GM19099 (cell line): ENCODE results near the gene GLI3.

ENCODE experiments used
- POLR2A ChIP-seq: IDR thresholded peaks from 3 replicates; pipeline ENCODE4 v1.6.1; 2011; ENCODE audit warnings: low read depth; ENCODE audit not compliant: insufficient read length; ENCODE audit errors: extremely low read depth

Gene GLI3

DNA sequence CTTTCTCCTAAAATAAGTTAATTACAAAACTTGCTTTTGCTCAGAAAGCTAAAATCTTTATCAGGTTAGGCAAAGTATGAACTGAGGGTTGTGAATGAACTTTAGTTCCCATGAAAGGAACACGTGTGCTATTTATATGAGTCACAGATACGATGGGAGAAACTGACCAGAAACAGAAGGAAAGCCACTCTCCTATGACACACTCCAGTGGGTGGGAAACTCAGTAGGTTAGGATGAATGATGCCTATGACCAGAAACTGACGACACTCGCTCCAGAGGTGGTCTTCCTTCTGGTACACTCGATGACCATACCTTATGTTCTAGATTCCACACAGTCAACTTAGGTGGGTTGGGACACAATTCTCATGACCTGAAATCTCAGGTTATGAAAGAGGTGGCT lies 318.4 kb downstream of the GLI3 start:
- no peak for TF ChIP-seq POLR2A

DNA sequence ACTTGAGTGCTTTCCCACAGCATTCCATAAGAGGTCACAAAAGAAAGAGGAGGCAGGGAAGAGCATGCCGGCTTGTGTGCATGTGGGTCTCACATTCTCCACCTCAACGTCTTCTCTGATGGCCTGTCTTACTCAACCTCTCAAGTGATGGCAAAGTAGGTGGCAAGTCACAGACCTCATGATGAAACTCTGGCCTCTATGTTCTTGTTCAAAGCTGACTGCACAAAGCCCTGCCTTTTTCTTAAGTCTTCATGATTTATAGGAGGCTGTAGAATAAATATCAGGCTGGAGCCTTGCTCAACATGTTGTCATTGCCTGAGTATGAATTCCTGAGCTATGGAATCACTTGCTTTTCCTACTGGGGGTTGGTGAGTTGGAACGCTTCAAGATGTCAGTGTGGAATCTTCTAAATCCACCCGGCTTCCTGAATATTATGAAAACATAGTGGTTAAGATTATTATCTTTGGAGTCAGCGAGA lies 320.5 kb downstream of the GLI3 start:
- no peak for TF ChIP-seq POLR2A

DNA sequence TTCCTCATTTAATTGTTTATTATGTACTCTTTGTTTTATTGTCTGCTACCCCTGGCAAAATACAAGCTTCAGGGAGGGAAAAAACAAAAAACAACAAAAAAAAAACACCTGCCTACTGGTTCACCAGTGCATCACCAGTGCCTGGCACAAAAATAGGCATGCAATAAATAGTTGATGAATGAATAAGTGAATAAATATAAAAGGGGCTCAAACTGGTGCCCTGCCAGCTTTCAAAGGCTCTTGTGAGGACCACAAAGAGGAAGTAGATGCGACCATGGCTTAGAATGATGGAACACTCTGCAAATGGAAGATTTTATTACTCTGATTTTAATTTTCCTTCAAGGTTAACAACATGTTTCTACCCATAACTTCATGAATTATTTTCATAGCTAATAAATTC lies 321.1 kb downstream of the GLI3 start:
- TF ChIP-seq POLR2A = no peak

DNA sequence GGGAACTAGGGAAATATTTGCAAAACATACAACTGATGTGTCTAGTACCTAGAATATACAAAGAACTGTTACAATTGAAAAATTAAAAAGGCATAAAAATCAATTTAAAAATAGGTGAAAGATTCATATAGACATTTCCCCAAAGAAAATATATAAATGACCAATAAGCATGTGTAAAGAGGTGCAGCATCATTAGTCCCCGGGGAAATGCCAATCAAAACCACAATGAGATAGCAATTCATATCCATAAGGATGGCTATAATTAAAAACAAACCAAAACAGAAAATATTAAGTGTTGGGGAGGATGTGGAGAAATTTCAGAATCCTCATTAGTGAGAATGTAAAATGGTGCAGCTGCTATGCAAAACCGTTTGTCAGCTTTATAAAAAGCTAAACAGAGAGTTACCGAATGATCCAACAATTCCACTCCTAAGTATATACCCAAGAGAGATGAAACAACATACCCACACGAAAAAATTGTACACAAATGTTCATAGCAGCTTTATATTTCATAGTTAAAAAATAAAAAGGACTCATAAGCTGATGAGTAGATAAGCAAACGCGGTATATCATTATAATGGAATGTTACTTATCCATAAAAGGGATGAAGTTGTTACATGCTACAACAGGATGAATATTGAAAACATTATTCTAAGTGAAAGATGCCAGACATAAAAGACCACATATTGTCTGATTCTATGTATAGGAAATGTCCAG lies 324.0 kb downstream of the GLI3 start:
- no peak for TF ChIP-seq POLR2A

DNA sequence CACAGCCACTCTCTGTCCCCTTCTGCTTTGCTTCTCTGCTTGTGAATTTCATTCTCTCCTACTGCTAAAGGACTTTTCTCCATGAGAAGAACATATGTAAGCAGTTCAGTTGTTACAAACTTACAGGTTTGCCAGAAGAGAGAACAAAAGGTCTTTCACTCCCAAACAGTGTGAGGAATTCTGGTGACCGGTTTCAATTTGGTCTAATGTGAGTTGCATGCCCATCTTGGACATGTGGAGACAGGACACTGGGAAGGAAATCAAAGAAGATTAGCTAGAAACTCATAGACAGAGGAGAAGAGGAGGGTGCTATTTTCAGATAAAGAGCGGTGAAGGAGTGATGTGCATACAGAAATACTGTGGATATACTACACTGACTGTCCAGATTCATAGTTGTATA lies 324.6 kb downstream of the GLI3 start:
- TF ChIP-seq POLR2A = no peak

DNA sequence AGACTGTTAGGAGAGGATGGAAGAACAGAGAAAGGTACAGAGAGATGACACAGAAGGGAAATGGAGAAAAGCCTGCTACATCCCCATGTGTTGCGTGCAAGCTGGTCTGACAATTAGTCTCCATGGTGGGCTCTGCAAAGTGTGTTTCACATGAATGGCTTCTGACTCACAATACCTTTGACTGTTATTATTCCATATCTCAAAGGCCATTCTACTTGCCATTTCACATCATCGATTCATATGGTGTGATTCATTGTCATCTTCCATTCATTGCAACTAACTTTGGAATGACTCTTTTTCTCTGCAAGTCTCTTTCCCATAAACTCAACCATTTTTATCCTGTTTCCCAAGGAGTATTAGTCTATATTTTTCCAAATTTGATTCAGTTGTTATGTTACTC lies 325.2 kb downstream of the GLI3 start:
- no peak for TF ChIP-seq POLR2A
